Astrocyte of the spinal cord (primary cell): ENCODE measurements around the gene SYT14.

Experiments used
- DNase-seq: peaks from one replicate; pipeline ENCODE4 v3.0.0; 2011; ENCODE audit warnings: low read depth, low spot score
- H3K4me3 ChIP-seq: 2 replicates; pipeline ENCODE4 v1.5.1; 2011; ENCODE audit warnings: low read depth, mild to moderate bottlenecking, low read length, moderate library complexity
- in situ Hi-C: cut with HindIII; loops from 2 replicates; pipeline ENCODE4 v1.10.0; 2017; ENCODE audit warnings: low sequenced_read_pairs
- TF ChIP-seq, protein P1 (sequence below): IDR thresholded peaks from 2 replicates; pipeline ENCODE4 v1.5.1; 2012; ENCODE audit warnings: low read depth, mild to moderate bottlenecking, low read length, inconsistent platforms

Gene SYT14

DNA sequence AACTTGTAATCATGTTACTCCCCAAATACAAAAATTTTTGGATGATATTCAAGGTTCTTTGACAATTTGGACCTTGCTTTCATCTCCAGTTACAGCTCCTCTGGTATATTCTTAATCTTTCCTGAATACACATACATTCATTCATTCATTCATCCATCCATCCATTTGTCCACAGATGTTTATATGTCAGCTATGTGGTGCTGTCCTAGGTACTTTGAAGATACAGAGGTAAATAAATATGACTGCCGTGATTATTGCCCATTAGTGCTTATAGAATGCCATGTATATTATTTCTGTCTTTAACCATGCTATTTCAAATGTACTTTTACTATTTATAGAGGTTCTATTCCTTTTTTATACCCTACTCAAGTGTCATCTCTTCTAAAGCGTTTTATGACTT is 72.1 kb downstream of the SYT14 start:
- in situ Hi-C loops, result no loop called here
- DNase-seq, result no peak
- H3K4me3 ChIP-seq, result no peak overlapping the region
- TF ChIP-seq, protein P1, sequence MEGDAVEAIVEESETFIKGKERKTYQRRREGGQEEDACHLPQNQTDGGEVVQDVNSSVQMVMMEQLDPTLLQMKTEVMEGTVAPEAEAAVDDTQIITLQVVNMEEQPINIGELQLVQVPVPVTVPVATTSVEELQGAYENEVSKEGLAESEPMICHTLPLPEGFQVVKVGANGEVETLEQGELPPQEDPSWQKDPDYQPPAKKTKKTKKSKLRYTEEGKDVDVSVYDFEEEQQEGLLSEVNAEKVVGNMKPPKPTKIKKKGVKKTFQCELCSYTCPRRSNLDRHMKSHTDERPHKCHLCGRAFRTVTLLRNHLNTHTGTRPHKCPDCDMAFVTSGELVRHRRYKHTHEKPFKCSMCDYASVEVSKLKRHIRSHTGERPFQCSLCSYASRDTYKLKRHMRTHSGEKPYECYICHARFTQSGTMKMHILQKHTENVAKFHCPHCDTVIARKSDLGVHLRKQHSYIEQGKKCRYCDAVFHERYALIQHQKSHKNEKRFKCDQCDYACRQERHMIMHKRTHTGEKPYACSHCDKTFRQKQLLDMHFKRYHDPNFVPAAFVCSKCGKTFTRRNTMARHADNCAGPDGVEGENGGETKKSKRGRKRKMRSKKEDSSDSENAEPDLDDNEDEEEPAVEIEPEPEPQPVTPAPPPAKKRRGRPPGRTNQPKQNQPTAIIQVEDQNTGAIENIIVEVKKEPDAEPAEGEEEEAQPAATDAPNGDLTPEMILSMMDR, result no peak

DNA sequence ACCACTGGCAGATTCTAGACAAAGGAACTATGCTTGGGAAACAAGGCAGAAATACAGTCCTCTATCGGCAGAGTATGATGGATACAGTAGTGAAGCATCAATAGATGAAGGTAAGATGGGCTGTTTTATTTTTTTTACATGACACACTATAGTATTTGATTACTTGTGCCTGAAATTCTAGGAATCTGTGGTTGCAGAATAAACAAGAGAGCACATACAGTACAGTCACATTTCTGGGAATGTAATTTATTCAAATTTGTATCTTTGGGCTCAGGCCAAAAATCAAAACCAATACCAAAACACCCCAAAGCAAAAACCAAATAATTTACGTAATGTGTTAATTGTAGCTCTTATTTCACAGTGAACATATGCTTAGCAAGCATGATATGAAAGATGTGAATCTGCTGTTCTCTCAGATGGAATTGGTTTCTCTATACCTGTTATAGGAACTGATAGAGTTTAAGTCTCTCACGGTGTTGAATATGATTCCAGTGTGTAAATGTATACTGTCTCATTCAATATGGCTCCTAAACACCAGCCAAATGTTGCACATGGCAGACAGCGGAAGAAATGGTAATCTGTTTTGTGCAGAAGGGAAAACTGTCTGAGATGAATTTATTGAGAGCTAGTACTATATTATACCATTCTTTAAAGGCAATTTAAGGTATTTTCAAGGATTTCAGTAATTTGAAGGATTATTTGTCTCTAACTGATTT is 83.3 kb downstream of the SYT14 start:
- H3K4me3 ChIP-seq, result no peak overlapping the region
- in situ Hi-C loops, result no loop called here
- TF ChIP-seq, protein P1, result no peak
- no peak for DNase-seq

DNA sequence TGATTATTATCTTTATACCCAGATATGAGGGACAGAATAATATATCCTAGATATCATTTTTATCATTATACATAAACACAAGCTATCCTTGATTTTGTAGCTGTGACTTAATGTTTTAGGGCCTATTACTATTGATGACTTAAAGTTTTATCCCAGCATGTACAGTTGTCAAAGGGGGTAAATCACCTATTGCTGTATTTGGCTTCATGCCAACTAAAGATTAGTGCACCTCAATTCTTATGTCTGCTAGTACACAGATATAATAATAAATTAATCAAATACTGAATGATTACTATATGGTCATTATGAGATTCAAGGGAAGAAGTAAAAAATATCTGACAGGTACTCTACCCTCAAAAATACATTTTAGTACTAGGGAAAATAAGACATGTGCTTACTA is 84.0 kb downstream of the SYT14 start:
- no peak for DNase-seq
- in situ Hi-C loops, result no loop called here
- TF ChIP-seq, protein P1, result no peak
- H3K4me3 ChIP-seq, result no peak overlapping the region

DNA sequence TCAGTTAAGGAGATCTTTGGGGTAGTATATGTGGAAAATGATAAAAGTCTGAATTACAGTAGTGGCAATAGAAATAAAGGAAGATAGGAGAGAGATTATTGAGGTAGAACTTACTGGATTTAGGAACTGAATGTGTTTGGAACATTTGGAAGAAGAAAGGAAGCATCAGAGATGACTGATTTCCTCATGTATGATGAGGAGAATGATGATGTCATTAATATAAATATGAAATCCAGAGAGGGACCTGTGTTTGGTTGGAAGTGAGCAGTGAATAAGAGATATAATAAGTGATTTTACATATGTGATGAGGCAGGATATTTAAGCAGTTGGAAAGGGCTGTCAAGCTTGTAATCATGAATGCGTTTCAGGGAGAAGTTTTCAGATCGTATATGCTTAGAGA is 86.3 kb downstream of the SYT14 start:
- in situ Hi-C loops, result no loop called here
- TF ChIP-seq, protein P1, result no peak
- no peak overlapping the region for H3K4me3 ChIP-seq
- no peak for DNase-seq

DNA sequence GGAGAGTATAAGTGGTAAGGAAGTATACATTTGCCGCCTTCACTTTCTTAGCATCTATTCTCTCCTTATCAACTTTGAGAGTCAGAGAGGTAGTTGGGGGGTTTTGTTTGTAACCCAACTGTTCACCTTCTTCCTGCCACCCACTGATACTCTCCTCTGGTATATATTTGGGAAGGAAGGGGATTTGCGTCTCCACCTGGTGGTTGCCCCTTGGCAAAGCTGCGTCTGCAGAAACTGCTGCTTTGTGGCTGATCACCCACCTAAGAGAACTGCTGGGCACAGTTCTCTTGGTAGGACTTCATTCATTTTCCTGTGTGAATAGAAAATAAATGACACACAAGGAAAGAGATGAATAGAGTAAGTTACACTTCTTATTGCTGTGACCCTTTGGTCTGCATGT is 87.0 kb downstream of the SYT14 start:
- in situ Hi-C loops, result no loop called here
- TF ChIP-seq, protein P1, result no peak
- DNase-seq, result no peak
- H3K4me3 ChIP-seq, result no peak overlapping the region

DNA sequence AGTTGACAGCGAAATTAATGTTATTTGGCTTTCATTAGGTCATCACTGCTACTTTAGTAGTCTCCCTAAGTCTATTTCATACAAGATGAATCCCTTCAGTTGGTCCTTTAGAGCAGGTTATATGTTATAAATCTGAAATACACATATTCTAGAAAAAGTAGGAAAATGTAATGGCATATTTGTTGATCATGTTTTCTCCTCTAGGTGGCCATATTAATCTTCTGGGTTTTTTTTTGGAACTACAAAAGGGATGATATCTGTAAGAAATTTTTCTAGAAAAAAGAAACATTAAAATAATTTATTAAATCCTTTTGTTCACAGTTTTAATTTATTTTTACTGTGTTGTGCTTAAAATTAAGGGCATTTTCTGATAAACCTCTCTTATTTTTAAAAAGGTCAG is 87.9 kb downstream of the SYT14 start:
- in situ Hi-C loops, result no loop called here
- TF ChIP-seq, protein P1, result no peak
- DNase-seq, result no peak
- H3K4me3 ChIP-seq, result no peak overlapping the region
